K562 (cell line): ENCODE measurements around the gene KIF26B. TPM values are rescaled to one million over a fixed set of nuclear protein-coding genes. Genes with fewer than 3 reads are reported as not detected.

Source experiments
- ATAC-seq: fragments of 200-7000 bp; cut with Tn5 transposase; 3 replicates; pipeline ENCODE4 v1.9.1; 2020; ENCODE audit warnings: moderate library complexity
- BruUV-seq: library from RNA; stranded (reverse); fragments of 400-500 nt; replicated peaks from 2 replicates; lab custom pipeline; 2021; lab: Mats Ljungman, UMichigan
- CTCF ChIA-PET: fragments of 300-600 bp; formaldehyde crosslinking; extraction: SDS; loops from one replicate; lab custom pipeline; 2021; ENCODE audit warnings: low intra/inter-chr PET ratio; lab: Yijun Ruan, JAX
- POLR2A ChIA-PET: fragments of 300-600, 350-650 bp; sonication (Branson Sonifier 250); formaldehyde crosslinking; extraction: SDS; loops from one replicate; lab custom pipeline; 2021; ENCODE audit warnings: antibody characterized with exemption, inconsistent platforms; lab: Yijun Ruan, JAX
- DNase-seq, 4 experiments: peaks; one replicate each; pipeline versions ENCODE4 v3.0.0 to v3.0.0-alpha.2; 2011 to 2018; ENCODE audit warnings: low spot score in 3 of 4, mixed read lengths in 3 of 4; ENCODE audit errors: extremely low read depth in 1 of 4
- FAIRE-seq: peaks from 2 replicates; lab custom pipeline; 2011; peaks lifted over from hg19 to GRCh38; lab: Jason Lieb, UNC
- H2AFZ ChIP-seq: 2 replicates; pipeline ENCODE4 v1.6.0; 2011; ENCODE audit warnings: low read depth, low read length, control low read depth, inconsistent platforms
- H3K27ac ChIP-seq: fragments of 200-600 bp; 3 replicates; pipeline ENCODE4 v1.8.0; 2011; ENCODE audit warnings: low read depth, mild to moderate bottlenecking, control low read depth, inconsistent platforms, low read length, moderate library complexity, mixed read lengths; ENCODE audit errors: extremely low read depth
- H3K27me3 ChIP-seq, 2 experiments: fragments of 300-600 bp in 1 of 2; 2 replicates in 1 of 2; 3 replicates in 1 of 2; pipeline versions ENCODE4 v1.6.0 to v1.8.0; 2011; ENCODE audit warnings: inconsistent platforms in 2 of 2, low read length in 2 of 2, mild to moderate bottlenecking in 1 of 2, mixed read lengths in 1 of 2, moderate library complexity in 1 of 2; ENCODE audit not compliant: control insufficient read depth in 2 of 2, insufficient read depth in 2 of 2
- H3K36me3 ChIP-seq: fragments of 300-600 bp; 3 replicates; pipeline ENCODE4 v1.8.0; 2011; ENCODE audit warnings: mild to moderate bottlenecking, low read length, inconsistent platforms; ENCODE audit not compliant: control insufficient read depth, insufficient read depth
- H3K4me1 ChIP-seq, 2 experiments: fragments of 200-600 bp in 1 of 2; replicated peaks in 1 of 2; 2 replicates in 1 of 2; 3 replicates in 1 of 2; pipeline versions ENCODE4 v1.5.1 to v1.8.0; 2011; ENCODE audit warnings: inconsistent platforms in 2 of 2, low read length in 2 of 2, mild to moderate bottlenecking in 1 of 2, mixed read lengths in 1 of 2, moderate library complexity in 1 of 2; ENCODE audit not compliant: control insufficient read depth in 2 of 2, insufficient read depth in 2 of 2
- H3K4me2 ChIP-seq: 2 replicates; pipeline ENCODE4 v1.6.1; 2011; ENCODE audit warnings: low read length, control low read depth, inconsistent platforms, mixed read lengths; ENCODE audit not compliant: insufficient read depth
- H3K4me3 ChIP-seq: fragments of 200-600 bp; sonication (generic), shearing (Covaris generic); 2 replicates; pipeline ENCODE4 v1.5.1; 2016; ENCODE audit warnings: control low read depth, inconsistent platforms
- H3K79me2 ChIP-seq: fragments of 200-600 bp; 3 replicates; pipeline ENCODE4 v1.8.0; 2011; ENCODE audit warnings: low read length, inconsistent platforms; ENCODE audit not compliant: control insufficient read depth, insufficient read depth
- H3K9ac ChIP-seq, 2 experiments: 2 replicates each; pipeline versions ENCODE4 v1.6.0 to v1.6.1; 2011; ENCODE audit warnings: low read depth in 2 of 2, low read length in 2 of 2, control low read depth in 1 of 2, inconsistent platforms in 1 of 2, mild to moderate bottlenecking in 1 of 2, mixed read lengths in 1 of 2; ENCODE audit not compliant: insufficient read depth in 1 of 2
- H3K9me1 ChIP-seq: one replicate; pipeline ENCODE4 v1.6.0; 2011; ENCODE audit warnings: inconsistent platforms, mild to moderate bottlenecking, low read length, moderate library complexity; ENCODE audit not compliant: control insufficient read depth, insufficient read depth
- H3K9me3 ChIP-seq: replicated peaks from 2 replicates; pipeline ENCODE4 v1.5.1; 2011; ENCODE audit warnings: low read depth, low read length, inconsistent platforms; ENCODE audit not compliant: control insufficient read depth, insufficient read depth
- H4K20me1 ChIP-seq: replicated peaks from 2 replicates; pipeline ENCODE4 v1.6.1; 2011; ENCODE audit warnings: low read length, inconsistent platforms, mixed read lengths; ENCODE audit not compliant: control insufficient read depth, insufficient read depth
- ATF7 ChIP-seq: fragments of 450-650 bp; IDR thresholded peaks from 2 replicates; pipeline ENCODE4 v1.7.1; 2014; ENCODE audit warnings: mild to moderate bottlenecking, moderate library complexity
- CEBPZ ChIP-seq: fragments of 150-350 bp; IDR thresholded peaks from 2 replicates; pipeline ENCODE4 v1.6.1; 2014; ENCODE audit warnings: low read depth, mild to moderate bottlenecking, low read length, borderline replicate concordance
- CREB1 ChIP-seq, 2 experiments: sonication (generic) in 1 of 2; formaldehyde crosslinking in 1 of 2; IDR thresholded peaks; 2 replicates each; pipeline versions ENCODE4 v1.6.1 to v1.8.0; 2012 to 2022; ENCODE audit warnings: inconsistent platforms in 1 of 2, mild to moderate bottlenecking in 1 of 2, missing genetic modification reagents in 1 of 2, moderate library complexity in 1 of 2
- CTCF ChIP-seq, 3 experiments: IDR thresholded peaks in 2 of 3; conservative IDR thresholded peaks in 1 of 3; 2 replicates each; pipeline ENCODE4 v1.5.1; 2011 to 2012; ENCODE audit warnings: low read length in 3 of 3, mild to moderate bottlenecking in 3 of 3, control low read depth in 2 of 3, improper control_type of control experiment in 1 of 3, inconsistent platforms in 1 of 3, low read depth in 1 of 3, mixed read lengths in 1 of 3, moderate library complexity in 1 of 3; ENCODE audit not compliant: insufficient read depth in 2 of 3
- DEAF1 ChIP-seq: fragments of 450-650 bp; formaldehyde crosslinking; IDR thresholded peaks from 2 replicates; pipeline ENCODE4 v1.4.0; 2020; ENCODE audit warnings: mild to moderate bottlenecking, moderate library complexity
- EZH2 ChIP-seq: IDR thresholded peaks from 2 replicates; pipeline ENCODE4 v1.6.1; 2012; ENCODE audit warnings: low read depth, mild to moderate bottlenecking, inconsistent platforms, low read length, borderline replicate concordance
- HNRNPK ChIP-seq: fragments of 200-400 bp; formaldehyde crosslinking; IDR thresholded peaks from one replicate; pipeline ENCODE4 v1.6.1; 2018; ENCODE audit warnings: mild to moderate bottlenecking, low read depth, low read length; ENCODE audit not compliant: poor library complexity, severe bottlenecking
- NONO ChIP-seq, 2 experiments: fragments of 200-400 bp in 1 of 2; fragments of 450-650 bp in 1 of 2; formaldehyde crosslinking in 1 of 2; IDR thresholded peaks; 2 replicates each; pipeline ENCODE4 v1.6.1; 2017; ENCODE audit warnings: low read depth in 2 of 2, mild to moderate bottlenecking in 2 of 2, moderate library complexity in 2 of 2, low read length in 1 of 2
- PREB ChIP-seq: sonication (generic); formaldehyde crosslinking; IDR thresholded peaks from 2 replicates; pipeline ENCODE4 v1.8.1; 2023; ENCODE audit warnings: mild to moderate bottlenecking, missing genetic modification reagents
- TEAD4 ChIP-seq, 2 experiments: sonication (generic) in 1 of 2; formaldehyde crosslinking in 1 of 2; IDR thresholded peaks; 2 replicates each; pipeline versions ENCODE4 v1.6.1 to v1.8.0; 2012 to 2022; ENCODE audit warnings: borderline replicate concordance in 1 of 2, inconsistent platforms in 1 of 2, low read length in 1 of 2, mild to moderate bottlenecking in 1 of 2, missing genetic modification reagents in 1 of 2
- WGBS: fragments of 100-300 bp; shearing (Covaris generic); methylation state at CpG from one replicate; pipeline ENCODE4 v1.1.6; 2016; ENCODE audit warnings: low coverage, mixed read lengths; ENCODE audit not compliant: insufficient coverage; ENCODE audit errors: missing lambda C conversion rate; 5-methylcytosine and 5-hydroxymethylcytosine counted together
- in situ Hi-C: fragments of 300-500 bp; cut with MboI; formaldehyde crosslinking; loops from 4 replicates; pipeline ENCODE4 v1.15.0; 2018; ENCODE audit warnings: inconsistent platforms, mixed read lengths
- intact Hi-C: fragments of 100-400 bp; cut with micrococcal nuclease; formaldehyde crosslinking; loops from 2 replicates; pipeline ENCODE4 v1.14.2; 2022
- polyA plus RNA-seq, 8 experiments: library from polyadenylated mRNA; depleted of rRNA in 4 of 8; stranded (reverse) in 5 of 8; unstranded in 3 of 8; fragments of >200 nt; fragmentation: Nextera tagmentation in 2 of 8; fragmentation: Illumina TruSeq in 1 of 8; extraction: Ambion mirVana in 2 of 8; extraction: Trizol in 1 of 8; gene quantifications; 2 replicates each; pipeline versions ENCODE4 v1.2.1 to v1.2.3, GENCODE V29; 2011 to 2014; ENCODE audit warnings: inconsistent platforms in 1 of 8, missing spikeins in 1 of 8
- total RNA-seq, 7 experiments: library from RNA; depleted of rRNA in 6 of 7; stranded (reverse); fragments of >200 nt in 6 of 7; fragmentation: Illumina TruSeq in 2 of 7; extraction: Trizol in 2 of 7; gene quantifications; 2 replicates each; pipeline versions ENCODE4 v1.2.1 to v1.2.3, GENCODE V29; 2011 to 2021; ENCODE audit warnings: low replicate concordance in 1 of 7

KIF26B gene
- total and polyA plus RNA-seq, 9 of the 15 experiments (the other 6 are each of a cell fraction or from before 2014, with no cell fraction given) = 0.02 to 0.08 (median 0.03) TPM; not detected in 6

GRCh38 chr1:245503548-245503947, 348.8 kb downstream of the KIF26B start:
- Histone ChIP-seq H3K4me3 (no peak overlapping the region), H3K9me1 (no peaks in the 10 kb centered on the region), H3K27me3 (peaks cover 15 to 37% of the 10 kb centered on the region in 2 experiments; a peak in 3 of 5 replicates), H3K4me1 (no peaks in the 10 kb centered on the region), H3K36me3 (no peaks in the 10 kb centered on the region), H4K20me1 (no peaks in the 10 kb centered on the region), H3K9me3 (no peaks in the 10 kb centered on the region), H3K27ac (no peak overlapping the region), H2AFZ (no peak overlapping the region), H3K4me2 (no peak overlapping the region), H3K9ac (no peak overlapping the region), H3K79me2 (no peaks in the 10 kb centered on the region)
- WGBS = 2% methylated on average over 9 of the region's 9 CpGs
- BruUV-seq = no TSS peak
- intact Hi-C loops = loop anchor here (5.0 kb wide), 1 partner anchor 499 kb away; no protein-coding TSS in a partner anchor
- ChIA-PET POLR2A (interaction anchor here (1.1 to 2.2 kb wide), 2 partner anchors 9 to 23 kb away, joined by 4 to 7 read pairs; no protein-coding TSS in a partner anchor), CTCF (no interaction called here)
- in situ Hi-C loops = no loop called here
- DNase-seq = peak in 3 of 4 experiments; percentile 24 to 29 (median 27)
- FAIRE-seq = peak; percentile 37
- peak; percentile 84 for ATAC-seq
- TF ChIP-seq EZH2 = no peak
- TF ChIP-seq CREB1 (IDR thresholded peaks at IDR 0.05) = no peak
- TF ChIP-seq CREB1 (CRISPR knock-in tag; IDR thresholded peaks at IDR 0.05) = no peak
- TF ChIP-seq CTCF (IDR thresholded peaks at IDR 0.05 in 2 of 3, conservative IDR thresholded peaks at IDR 0.05 in 1 of 3; ENCODE audit: insufficient read depth in 2 of 3, low read depth in 1 of 3, low read length in 3 of 3) = peak in 2 of 3 experiments; percentile 35 to 45; a peak in 3 of 6 replicates
- TF ChIP-seq PREB (CRISPR knock-in tag) = no peak
- TF ChIP-seq CEBPZ = no peak
- TF ChIP-seq DEAF1 = peak; percentile 32; the same call in 1 of the 2 replicates
- no peak for TF ChIP-seq HNRNPK
- TF ChIP-seq ATF7 = no peak
- TF ChIP-seq TEAD4 (IDR thresholded peaks at IDR 0.05; ENCODE audit: low read length) = no peak
- TF ChIP-seq TEAD4 (CRISPR knock-in tag; IDR thresholded peaks at IDR 0.05; ENCODE audit: borderline replicate concordance) = no peak
- no peak for TF ChIP-seq NONO (IDR thresholded peaks at IDR 0.05; ENCODE audit: low read depth in 2 of 2, low read length in 1 of 2)
